HG02970 (cell line): ENCODE measurements around the gene C10orf90.

Experiments used
- ATAC-seq: cut with Tn5 transposase; IDR thresholded peaks from one replicate; pipeline ENCODE4 v1.9.1; 2021; ENCODE audit warnings: mild to moderate bottlenecking, moderate library complexity, moderate number of reproducible peaks; ENCODE audit not compliant: unreplicated experiment, low FRiP score

C10orf90 gene

DNA sequence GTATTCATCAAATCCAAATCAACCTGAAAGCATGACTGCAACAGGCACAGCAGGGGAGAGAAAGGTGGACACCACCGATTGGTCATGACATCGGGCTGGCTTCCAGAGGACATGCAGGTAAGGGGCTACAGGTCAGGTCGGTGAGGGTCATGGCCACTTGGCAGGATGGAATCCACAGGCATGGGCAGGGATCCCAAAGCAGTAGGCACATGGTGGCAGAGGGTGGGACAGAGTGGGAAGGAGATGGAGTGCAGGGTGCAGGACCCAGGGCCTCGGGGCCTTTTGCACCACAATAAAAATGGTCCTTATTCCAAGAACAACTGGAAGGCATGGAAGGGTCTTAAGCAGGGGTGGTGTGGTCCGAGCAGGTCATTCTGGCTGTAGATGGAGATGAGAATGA, 33.0 kb downstream of the C10orf90 start:
- no peak for ATAC-seq

DNA sequence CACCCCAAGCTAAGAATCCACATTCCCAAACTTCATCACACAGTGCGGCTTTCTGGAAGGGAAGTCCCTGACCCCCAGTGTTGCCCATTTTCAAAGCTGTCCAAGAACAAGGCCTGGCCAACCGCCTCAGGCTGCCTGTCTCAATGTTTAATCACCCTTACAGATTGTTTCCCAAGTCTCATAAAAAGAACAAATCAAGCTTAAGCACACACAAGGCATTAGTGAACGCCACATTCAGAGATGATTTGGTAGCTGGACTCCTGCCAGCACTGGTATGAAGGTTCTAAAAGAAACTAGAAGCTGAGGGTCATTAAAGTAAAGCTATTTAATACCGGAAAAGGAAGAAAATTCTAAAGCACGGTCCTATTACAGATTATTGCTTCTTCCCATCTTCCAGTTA, 35.6 kb downstream of the C10orf90 start:
- ATAC-seq, result no peak

DNA sequence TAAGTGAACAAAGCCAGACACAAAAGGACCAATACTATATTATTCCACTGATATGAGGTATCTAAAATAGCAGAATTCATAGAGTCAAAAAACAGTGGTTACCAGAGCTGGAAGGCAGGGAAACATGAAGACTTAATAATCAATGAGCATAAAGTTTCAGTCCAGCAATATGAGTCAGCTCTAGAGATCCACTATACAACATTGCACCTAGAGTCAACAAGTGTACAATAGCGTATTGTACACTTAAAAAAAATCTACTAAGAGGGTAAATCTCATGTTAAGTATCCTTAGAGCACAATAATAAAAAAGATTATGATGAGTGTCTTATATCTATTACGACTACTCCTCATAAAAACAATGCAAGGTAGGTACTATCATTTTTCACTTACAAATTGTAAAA, 36.1 kb downstream of the C10orf90 start:
- ATAC-seq, result no peak

DNA sequence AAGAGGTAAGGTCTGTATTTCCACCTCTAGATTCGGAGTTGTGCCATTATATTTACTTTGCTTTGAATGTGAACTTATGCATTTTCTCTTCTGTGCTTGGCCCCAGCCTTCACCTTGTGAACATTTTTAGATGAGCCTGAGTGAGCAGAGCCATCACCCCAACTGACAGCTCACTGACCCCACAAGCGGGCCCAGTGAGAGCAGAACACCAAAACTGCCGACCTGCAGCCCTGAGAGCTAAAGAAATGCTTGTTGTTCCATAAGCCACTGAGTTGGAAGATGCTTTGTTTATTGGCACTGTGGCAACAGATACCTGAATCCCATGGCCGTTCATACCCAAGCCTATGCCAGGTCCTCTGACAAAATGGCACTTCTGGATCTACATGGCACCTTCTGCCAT, 37.8 kb downstream of the C10orf90 start:
- ATAC-seq, result no peak

DNA sequence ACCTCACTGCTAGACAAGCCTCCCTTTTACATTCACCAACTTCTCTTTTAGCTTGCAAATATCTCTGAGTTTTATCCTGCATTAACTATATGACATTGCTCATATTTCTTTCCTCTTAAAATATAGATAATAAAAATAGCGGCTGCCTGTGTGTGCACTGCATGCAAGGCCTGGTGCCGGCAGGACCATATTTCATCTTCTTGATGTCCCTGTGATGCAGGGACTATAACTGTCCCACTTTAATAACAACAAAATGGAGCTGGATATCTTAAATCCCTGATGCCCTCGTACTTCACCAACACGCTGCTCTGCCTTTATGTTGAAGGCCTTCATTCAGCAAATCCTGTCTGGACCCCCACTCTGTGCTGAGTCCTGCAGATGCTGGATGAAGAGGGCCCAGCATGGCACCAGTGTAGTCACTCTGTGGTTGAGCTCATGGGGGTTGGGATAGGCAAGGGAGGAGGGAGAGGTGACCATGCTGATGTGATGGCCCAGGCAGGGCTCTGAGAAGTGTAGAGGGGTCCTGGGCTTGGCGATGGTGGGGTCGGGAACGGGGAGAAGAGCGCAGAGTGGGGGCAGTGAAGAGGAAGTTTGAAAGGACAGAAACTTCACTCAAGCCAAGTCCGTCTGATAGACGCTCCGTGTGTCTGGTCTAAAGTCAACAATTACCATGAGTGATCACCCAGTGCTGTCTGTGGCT, 40.4 kb downstream of the C10orf90 start:
- ATAC-seq, result no peak

DNA sequence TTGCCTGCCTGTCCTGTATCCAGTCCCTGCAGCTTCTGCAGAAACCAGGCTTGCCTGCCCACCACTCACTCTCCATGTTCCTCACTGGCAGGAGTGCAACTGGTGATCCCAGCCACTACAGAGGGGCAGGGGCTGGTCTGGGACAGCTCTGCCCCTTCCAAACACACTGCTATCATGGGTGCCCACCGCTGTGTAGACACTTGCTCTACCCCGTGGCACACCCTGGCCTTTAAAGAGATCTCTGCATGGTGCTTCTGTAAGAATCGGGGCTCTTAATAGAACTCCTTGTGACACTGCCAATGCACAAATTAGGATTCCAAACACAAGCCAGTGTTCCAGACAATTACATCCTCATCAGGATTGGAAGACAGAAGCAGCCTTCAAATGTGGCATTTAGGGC, 41.7 kb downstream of the C10orf90 start:
- ATAC-seq, result no peak

DNA sequence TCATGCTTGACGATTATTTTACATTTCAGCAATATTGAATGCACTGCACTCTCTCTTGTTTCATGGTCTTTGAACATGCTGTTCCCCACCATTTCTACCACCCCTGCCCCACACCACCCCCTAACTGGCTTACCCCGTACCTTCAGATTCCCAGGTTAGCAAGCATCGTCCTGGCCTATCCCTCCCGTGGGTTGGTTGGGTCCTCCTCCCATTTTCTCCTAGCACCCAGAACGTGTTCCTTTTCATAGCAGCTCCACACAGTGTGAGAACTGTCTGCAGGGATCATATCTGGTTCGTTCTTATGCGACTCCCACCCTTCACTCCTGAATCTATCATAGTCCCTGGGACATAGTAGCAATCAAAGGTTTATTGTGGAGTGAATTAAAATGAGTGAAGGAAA, 48.6 kb downstream of the C10orf90 start:
- no peak for ATAC-seq

DNA sequence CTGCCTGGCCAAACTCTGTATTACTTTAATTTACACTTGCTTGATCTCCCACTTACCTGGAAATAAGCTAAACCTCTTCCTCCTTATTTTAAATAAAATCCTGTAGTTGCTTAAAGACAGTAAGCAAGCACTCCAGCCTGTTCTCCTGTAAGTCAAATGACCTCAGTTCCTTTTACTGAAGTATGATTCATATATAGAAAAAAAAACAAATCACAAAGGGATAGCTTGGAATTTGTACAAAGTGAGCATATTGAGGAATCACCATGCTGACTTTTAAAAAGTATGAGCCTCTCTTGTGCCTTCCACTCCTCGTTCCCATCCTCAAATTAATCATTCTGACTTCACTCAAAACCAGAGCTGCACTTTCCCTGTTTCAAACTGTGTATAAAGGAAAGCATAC, 52.0 kb downstream of the C10orf90 start:
- no peak for ATAC-seq

DNA sequence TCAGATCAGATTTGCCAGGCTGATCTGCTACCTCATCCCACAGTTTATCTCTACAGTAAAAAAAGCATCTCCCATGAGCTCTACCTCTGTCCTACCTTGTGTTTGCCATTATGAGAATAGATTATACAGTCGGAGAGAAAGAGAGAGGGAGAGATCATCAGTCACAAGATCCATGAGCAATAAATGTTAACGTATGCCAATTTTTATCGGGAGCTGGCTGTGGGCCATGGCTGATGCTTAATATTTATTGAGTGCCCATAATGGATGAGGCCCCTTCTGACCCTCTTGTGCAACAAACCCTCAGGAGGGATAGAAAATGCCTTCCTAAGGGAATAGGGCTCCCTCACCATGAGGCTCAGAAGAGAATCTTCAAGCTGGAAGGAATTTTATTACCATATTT, 52.8 kb downstream of the C10orf90 start:
- ATAC-seq, result no peak

DNA sequence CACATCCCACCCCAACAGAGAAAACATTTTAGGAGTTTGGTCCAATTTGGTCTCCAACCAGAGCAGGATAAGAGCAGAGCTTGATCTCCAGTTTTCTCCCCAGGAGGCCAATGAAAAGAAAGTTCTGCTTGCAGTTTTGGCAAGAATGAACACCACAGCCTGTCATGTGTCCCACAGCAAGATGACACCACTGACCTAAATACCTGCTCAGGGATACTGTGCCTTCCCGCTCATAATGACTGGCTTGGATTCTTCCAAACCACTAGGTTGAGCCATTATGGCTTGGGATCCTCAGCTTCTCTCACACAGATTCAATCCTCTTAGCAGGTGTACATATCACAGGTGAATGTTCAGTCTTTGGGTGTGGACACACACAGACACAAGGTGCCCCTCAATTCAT, 53.3 kb downstream of the C10orf90 start:
- ATAC-seq, result no peak

DNA sequence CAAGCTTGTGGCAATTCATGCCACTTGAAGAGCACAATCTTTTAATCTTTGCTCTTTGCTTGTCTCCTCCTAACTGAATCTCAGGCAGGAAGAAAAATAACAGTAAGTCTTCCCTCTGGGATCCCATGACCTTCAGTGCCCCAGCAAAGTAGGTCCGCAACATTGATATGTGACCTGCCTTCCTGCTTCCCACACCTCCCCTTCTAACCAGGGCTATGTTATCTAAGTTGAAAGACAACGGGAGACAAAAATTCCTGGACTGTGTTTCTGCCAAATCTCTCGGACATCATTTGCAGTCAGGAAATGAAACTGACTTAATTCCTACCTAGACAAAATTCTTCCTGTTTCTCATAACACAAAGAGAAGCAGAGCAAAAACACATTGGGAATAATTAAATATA, 53.8 kb downstream of the C10orf90 start:
- ATAC-seq, result no peak

DNA sequence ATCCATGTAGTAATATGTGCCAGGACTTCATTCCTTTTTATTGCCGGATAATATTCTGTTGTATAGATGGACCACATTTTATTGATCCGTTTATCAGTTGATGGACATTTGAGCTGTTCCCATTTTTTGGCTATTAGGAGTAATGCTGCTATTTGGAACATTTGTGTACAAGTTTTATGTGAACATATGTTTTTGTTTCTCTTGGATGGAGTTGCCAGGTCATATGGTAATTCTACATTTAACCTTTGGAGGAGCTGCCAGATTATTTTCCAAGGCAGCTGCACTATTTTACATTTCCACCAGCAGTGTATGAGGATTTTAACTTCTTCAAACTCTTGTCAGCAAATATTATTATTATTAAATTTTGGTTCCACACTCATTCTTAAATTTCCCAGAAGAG, 59.2 kb downstream of the C10orf90 start:
- no peak for ATAC-seq

DNA sequence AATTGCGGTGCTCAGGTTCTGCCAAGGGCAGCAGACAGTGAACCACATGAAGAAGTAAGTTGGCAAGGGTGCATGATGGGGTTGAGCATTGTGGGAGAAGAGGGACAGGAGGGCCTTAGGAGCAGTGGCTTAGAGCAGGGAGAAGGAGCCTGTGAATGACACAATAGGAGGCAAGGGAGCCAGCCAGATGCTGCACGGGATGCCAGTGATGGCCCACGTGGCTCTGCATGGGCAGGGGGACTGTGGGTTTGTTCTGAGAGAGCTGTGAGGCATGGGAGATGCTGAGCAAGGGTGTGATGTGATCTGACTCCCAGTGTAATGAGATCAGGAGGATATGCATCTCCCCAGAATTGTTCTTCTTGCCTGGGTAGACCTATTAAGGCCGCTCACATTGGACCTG, 60.9 kb downstream of the C10orf90 start:
- no peak for ATAC-seq

DNA sequence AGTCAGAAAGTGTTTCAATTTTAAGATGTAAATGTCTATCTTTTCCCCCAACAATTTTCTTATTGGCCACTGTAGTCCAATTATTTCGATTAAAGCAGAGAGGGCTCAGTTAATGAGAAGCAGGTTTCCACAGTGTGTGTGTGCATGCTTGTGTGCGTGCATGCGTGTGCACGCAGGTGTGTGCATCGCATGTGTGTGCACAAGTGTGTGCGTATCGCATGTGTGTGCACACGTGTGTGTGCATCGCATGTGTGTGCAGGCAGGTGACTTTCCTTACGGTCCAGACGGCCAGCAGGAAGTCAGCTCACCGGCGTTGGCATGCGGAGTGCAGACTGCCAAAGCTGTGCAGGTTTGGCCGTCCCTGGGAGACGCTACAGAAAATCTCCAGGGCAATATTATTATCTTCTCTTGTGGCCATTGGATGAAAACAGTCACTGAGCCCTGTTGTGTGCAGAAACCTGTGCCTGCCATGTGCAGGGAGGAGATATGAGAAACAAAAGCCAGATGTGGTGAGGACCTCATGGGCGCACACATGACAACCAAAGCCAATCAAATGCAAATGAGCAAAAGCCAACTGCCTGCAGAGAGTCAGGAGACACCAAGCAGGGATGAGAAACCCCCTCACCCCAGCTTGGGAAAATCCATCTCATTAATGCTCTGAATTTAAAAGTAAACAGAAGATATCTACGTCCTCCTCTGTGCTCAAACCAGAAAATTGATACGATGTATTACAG, 70.4 kb downstream of the C10orf90 start:
- ATAC-seq, result no peak

DNA sequence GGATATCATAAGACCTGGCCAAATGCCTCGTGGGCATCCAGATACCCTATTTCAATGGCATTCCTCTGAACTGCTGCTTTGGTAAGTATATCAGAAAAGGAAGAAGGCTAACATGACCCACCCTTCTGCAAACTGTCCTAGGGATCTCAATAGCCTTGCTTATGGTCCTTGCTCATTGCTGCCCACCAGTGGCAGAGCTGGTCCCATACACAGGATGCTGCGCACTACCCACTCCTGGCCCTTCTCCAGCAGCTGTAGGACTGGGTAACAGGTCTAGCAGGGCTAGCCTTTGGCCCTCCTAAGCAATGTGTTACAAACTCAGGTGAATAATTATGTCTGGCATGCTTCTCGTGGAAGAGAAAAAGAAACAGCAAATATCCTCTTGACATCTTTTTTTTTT, 72.5 kb downstream of the C10orf90 start:
- peak; percentile 61 for ATAC-seq

DNA sequence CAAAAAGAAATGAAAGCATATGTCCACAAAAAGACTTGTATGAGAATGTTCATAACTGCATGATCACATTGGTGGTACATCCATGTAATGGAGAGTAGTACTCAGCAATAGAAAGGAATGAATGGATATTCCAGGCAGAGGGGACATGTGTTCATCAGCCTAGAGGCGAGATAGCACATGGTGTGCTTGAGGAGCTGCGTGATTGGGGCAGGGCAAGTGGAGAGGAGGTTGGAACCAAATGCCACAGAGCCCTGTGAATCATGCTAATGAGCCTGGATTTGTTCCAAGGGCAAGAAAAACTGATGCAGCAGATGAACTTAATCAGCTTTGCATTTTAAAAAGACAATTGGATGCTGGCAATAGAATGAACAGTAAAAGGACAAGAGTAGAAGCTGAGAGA, 73.3 kb downstream of the C10orf90 start:
- ATAC-seq, result no peak

DNA sequence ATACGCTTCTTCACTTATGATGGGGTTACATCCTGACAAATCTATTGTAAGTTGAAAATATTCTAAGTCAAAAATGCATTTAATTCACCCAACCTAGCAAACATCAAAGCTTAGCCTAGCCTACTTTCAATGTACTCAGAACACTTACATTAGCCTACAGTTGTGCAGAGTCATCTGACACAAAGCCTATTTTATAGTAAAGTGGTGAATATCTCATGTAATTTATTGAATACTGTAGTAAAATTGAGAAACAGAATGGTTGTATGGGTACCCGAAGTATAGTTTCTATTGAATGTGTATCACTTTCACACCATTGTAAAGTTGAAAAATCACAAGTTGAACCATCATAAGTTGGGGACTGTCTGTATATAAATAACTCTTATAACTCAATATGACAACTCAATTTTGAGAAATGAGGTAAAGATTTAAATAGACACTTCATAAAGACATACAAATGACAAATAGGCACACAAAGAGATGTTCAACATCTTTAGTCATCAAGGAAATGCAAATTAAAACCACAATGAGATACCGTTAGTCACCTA, 73.9 kb downstream of the C10orf90 start:
- no peak for ATAC-seq

DNA sequence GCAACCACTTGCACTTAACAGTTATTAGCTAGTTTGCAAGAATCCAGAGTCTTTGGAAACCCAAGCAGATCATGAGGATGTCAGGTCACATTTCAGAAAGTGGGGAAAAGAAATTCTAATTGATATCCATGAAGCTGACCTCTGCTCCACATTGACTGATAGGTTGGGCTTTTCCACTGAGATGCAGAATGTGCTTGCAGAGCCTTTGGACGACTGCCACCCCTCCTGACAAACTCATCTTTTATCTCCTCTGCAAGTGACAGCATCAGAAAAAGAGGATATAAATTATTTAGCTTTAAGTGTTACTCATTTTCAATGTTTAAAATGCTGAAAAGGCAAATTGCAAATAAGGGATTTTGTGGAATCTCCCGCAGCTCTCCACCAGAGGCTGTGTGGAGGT, 75.3 kb downstream of the C10orf90 start:
- no peak for ATAC-seq

DNA sequence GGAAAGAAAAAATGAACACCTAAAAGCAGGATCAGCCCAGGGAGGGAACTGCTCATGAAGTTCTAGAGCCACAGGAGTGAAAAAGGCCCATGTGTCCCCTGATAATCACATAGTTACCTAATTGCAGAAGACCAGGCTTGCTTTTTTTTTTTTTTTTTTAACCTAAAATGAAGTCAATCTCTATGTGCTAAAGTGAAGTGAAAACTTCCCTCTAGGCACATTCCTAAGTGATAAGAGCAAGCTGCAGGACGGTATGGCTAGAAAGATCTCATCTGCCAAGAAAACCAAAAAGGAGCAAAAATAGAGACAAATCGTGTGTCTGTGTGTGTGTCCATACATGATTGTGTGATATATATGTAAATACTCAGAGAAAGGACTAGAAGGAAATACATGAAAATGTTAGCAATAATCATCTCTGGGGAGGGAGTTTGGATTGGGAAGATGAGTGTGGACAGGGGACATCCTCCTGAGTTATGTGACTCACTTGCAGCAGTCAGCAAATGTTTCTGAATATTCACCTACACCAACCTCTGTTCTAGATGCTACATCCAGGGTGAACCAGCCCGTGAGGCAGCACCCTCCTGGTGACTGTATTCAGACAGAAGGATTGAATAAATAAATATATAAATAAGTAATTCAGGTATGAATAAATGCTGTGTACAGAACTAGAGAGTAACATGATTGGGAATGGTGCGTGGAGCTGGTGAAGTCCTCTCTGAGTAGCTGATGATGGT, 76.4 kb downstream of the C10orf90 start:
- no peak for ATAC-seq

DNA sequence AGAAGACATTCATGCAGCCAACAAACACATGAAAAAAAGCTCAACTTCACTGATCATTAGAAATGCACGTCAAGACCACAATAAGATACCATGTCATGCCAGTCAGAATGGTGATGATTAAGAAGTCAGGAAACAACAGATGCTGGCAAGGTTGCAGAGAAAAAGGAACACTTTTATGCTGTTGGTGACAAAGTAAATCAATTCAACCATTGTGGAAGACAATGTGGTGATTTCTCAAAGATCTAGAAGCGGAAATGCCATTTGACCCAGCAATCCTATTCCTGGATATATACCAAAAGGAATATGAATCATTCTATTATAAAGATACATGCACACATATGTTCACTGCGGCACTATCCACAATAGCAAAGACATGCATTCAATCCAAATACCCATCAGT, 77.6 kb downstream of the C10orf90 start:
- ATAC-seq, result no peak

DNA sequence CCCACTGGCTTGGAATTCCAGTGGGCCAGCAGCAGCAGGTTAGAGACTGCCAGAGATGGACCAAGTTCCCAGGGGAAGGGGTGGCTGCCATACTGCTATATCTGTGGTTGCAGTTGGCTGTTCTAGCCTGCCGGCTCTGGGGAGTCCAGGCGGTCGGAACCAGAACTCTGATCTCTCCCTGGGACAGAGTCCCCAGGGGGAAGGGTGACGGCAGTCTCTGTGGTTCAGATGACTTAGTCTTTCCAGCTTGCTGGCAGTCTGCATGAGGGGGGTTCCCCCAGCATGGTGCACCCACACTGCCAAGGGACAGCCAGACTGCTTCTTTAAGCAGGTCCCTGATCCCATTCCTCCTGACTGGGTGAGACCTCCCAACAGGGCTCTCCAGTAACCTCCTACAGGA, 82.5 kb downstream of the C10orf90 start:
- ATAC-seq, result no peak
